ENCODE data around the gene EHD3.

DNA sequence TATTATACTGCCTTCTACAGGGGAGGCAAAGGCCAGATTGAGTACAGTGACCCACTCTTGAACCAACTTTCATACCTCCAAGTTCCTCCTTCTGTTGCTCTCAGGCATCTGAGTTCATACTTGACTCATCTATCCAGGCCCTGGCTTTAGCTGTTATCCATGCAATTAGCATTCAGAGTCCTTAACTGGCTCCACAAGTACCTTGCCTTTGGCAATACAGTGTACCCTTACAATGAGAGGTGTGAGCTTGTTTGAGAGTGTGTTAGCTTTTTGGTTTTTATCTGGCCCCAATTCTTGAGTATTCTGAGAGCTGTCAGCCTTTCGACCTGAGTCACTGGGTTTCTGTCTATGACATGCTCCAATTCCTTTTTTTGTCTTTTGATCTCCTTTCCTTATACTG lies 60.2 kb downstream of the EHD3 start:
- TF ChIP-seq, protein P1, sequence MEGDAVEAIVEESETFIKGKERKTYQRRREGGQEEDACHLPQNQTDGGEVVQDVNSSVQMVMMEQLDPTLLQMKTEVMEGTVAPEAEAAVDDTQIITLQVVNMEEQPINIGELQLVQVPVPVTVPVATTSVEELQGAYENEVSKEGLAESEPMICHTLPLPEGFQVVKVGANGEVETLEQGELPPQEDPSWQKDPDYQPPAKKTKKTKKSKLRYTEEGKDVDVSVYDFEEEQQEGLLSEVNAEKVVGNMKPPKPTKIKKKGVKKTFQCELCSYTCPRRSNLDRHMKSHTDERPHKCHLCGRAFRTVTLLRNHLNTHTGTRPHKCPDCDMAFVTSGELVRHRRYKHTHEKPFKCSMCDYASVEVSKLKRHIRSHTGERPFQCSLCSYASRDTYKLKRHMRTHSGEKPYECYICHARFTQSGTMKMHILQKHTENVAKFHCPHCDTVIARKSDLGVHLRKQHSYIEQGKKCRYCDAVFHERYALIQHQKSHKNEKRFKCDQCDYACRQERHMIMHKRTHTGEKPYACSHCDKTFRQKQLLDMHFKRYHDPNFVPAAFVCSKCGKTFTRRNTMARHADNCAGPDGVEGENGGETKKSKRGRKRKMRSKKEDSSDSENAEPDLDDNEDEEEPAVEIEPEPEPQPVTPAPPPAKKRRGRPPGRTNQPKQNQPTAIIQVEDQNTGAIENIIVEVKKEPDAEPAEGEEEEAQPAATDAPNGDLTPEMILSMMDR (IDR thresholded peaks at IDR 0.05; ENCODE audit: poor library complexity, severe bottlenecking) = no peak
- no peak for TF ChIP-seq EZH2 (IDR thresholded peaks at IDR 0.05; ENCODE audit: borderline replicate concordance, insufficient read depth, low read length, poor library complexity, severe bottlenecking)

All from neural cell (in vitro differentiated cells).